PFSK-1 (cell line): Measurements from ENCODE around the gene GPR107.

Experiments
- FOXP2 ChIP-seq: optimal IDR thresholded peaks from 2 replicates; pipeline ENCODE3; 2011; ENCODE audit warnings: borderline replicate concordance, control low read depth, inconsistent platforms; ENCODE audit not compliant: insufficient read depth; ENCODE audit errors: extremely low read length, extremely low read depth
- POLR2AphosphoS5 ChIP-seq: IDR thresholded peaks from 2 replicates; pipeline ENCODE4 v1.6.1; 2012; ENCODE audit warnings: low read depth, mild to moderate bottlenecking, control low read depth, low read length, moderate library complexity
- REST ChIP-seq, 2 experiments: IDR thresholded peaks; 2 replicates each; pipeline versions ENCODE4 v1.6.1 to v1.8.0; 2011 to 2012; ENCODE audit warnings: low read depth in 2 of 2, low read length in 2 of 2, control low read depth in 1 of 2, inconsistent platforms in 1 of 2, mild to moderate bottlenecking in 1 of 2, moderate library complexity in 1 of 2; ENCODE audit not compliant: insufficient read depth in 1 of 2
- SIN3A ChIP-seq: IDR thresholded peaks from 2 replicates; pipeline ENCODE4 v1.6.1; 2012; ENCODE audit warnings: mild to moderate bottlenecking, low read length, moderate library complexity, borderline replicate concordance; ENCODE audit not compliant: insufficient read depth
- TAF1 ChIP-seq: IDR thresholded peaks from 2 replicates; pipeline ENCODE4 v1.6.1; 2012; ENCODE audit warnings: low read length, control low read depth, borderline replicate concordance; ENCODE audit not compliant: insufficient read depth

The GPR107 gene

DNA sequence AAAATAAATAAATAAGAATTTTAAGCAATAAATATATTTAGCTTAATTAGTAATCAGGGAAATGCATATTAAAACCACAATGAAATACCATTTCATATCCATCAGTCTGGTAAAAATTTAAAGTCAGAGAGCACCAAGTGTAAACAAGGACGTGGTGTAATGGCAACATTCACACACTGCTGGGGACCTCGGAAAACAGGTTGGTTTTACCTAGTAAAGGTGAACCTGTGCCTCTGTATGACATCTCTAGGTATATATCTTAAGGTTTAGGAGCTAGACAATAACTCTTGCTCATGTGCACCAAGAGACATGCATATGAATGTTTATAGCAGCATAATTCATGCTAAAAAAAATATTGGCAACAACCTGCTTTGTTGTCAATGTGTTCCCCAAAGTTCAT is 40.4 kb upstream of the GPR107 start:
- TF ChIP-seq SIN3A (no peak), FOXP2 (no peak), POLR2AphosphoS5 (no peak), TAF1 (no peak), REST (IDR thresholded peaks at IDR 0.05; ENCODE audit: insufficient read depth in 1 of 2, low read depth in 2 of 2, low read length in 2 of 2) (no peak)

- TF ChIP-seq REST (IDR thresholded peaks at IDR 0.05; ENCODE audit: insufficient read depth in 1 of 2, low read depth in 2 of 2, low read length in 2 of 2) (no peak), FOXP2 (no peak), TAF1 (no peak)
These were observed 38.2 kb upstream of the GPR107 start for GRCh38 chr9:130015353-130016019.

GRCh38 chr9:130017076-130017475 is 36.6 kb upstream of the GPR107 start:
- TF ChIP-seq REST (IDR thresholded peaks at IDR 0.05; ENCODE audit: insufficient read depth in 1 of 2, low read depth in 2 of 2, low read length in 2 of 2) (no peak), POLR2AphosphoS5 (no peak), SIN3A (no peak), TAF1 (no peak), FOXP2 (no peak)

DNA sequence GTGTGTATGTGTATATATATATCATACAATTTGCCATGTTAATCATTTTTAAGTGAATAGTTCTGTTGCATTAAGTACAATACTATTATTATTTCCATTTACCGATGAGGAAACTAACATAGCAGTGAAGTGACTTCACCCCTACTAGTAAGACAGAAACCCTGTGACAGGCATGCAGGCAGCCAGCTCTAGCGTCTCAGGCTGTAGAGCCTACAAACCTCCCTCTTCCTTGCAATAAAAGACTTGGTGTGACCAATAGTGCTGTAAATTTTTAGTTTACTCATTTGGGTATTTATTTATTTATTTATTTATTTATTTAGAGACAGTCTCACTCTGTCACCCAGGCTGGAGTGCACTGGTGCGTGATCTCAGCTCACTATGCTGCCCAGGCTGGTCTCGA is 35.4 kb upstream of the GPR107 start:
- TF ChIP-seq TAF1 = no peak
- TF ChIP-seq POLR2AphosphoS5 = no peak
- no peak for TF ChIP-seq FOXP2
- TF ChIP-seq REST (IDR thresholded peaks at IDR 0.05; ENCODE audit: insufficient read depth in 1 of 2, low read depth in 2 of 2, low read length in 2 of 2) = no peak
- TF ChIP-seq SIN3A = no peak

DNA sequence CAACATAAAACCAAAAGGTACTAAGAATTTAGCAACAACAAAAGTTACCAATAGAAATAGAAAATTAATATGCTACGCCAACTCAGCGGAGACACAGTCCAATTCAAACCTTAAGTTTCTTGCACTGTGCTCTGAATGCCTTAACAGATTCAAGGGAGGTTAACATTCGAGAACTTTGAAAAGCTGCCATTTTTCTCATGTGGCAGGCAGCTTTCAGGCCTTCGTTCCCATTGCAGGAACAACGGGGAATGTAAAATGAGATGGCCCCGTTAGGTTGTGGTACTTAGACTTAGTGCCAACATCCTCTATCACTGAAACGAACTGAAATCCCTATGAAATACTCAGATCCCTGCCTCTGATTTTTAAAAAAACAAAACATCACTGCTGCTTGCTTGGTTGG is 33.1 kb upstream of the GPR107 start:
- TF ChIP-seq SIN3A = no peak
- TF ChIP-seq REST (IDR thresholded peaks at IDR 0.05; ENCODE audit: insufficient read depth in 1 of 2, low read depth in 2 of 2, low read length in 2 of 2) = no peak
- TF ChIP-seq POLR2AphosphoS5 = no peak
- TF ChIP-seq FOXP2 = no peak
- no peak for TF ChIP-seq TAF1
